Caco-2 (cell line): ENCODE results near the gene PLA2G10. TPM values are rescaled to one million over a fixed set of nuclear protein-coding genes. Genes with fewer than 3 reads are reported as not detected.

Experiments used
- BruUV-seq: library from RNA; stranded (reverse); fragments of 400-500 nt; replicated peaks from 2 replicates; lab custom pipeline; 2021; lab: Mats Ljungman, UMichigan
- CTCF ChIA-PET: fragments of 300-600 bp; sonication (Branson Sonifier 250); formaldehyde crosslinking; loops from one replicate; lab custom pipeline; 2022; ENCODE audit warnings: antibody characterized with exemption; lab: Charles Lee
- POLR2A ChIA-PET: fragments of 300-600 bp; sonication (Branson Sonifier 250); formaldehyde crosslinking; loops from one replicate; lab custom pipeline; 2022; ENCODE audit warnings: antibody characterized with exemption; lab: Charles Lee
- DNase-seq, 2 experiments: peaks; one replicate each; pipeline versions ENCODE4 v3.0.0 to v3.0.0-alpha.2; 2020 to 2022
- H3K27me3 ChIP-seq: replicated peaks from 2 replicates; pipeline ENCODE4 v1.6.0; 2011; ENCODE audit warnings: low read length; ENCODE audit not compliant: control insufficient read depth, insufficient read depth
- H3K36me3 ChIP-seq: 2 replicates; pipeline ENCODE4 v1.5.1; 2011; ENCODE audit warnings: low read length; ENCODE audit not compliant: control insufficient read depth, insufficient read depth
- H3K4me1 ChIP-seq: fragments of 250-450 bp; sonication (Bioruptor Pico); 2 replicates; pipeline ENCODE4 v1.5.1; 2020; ENCODE audit warnings: mild to moderate bottlenecking
- H3K4me3 ChIP-seq: 2 replicates; pipeline ENCODE4 v1.5.1; 2011; ENCODE audit warnings: low read depth, mild to moderate bottlenecking, control low read depth, low read length
- H3K9me3 ChIP-seq: fragments of 250-450 bp; sonication (Bioruptor Pico); 2 replicates; pipeline ENCODE4 v1.5.1; 2020; ENCODE audit warnings: mild to moderate bottlenecking, moderate library complexity
- H3K27ac Mint-ChIP-seq: one replicate; pipeline ENCODE4 v1.8.0; 2022; ENCODE audit warnings: mixed read lengths; ENCODE audit not compliant: unreplicated experiment
- H3K27me3 Mint-ChIP-seq: one replicate; pipeline ENCODE4 v1.8.0; 2022; ENCODE audit warnings: mixed read lengths; ENCODE audit not compliant: insufficient read depth, unreplicated experiment
- H3K36me3 Mint-ChIP-seq: one replicate; pipeline ENCODE4 v1.8.0; 2022; ENCODE audit warnings: mild to moderate bottlenecking, mixed read lengths; ENCODE audit not compliant: insufficient read depth, unreplicated experiment
- H3K4me1 Mint-ChIP-seq: one replicate; pipeline ENCODE4 v1.8.0; 2022; ENCODE audit warnings: low read depth, mixed read lengths; ENCODE audit not compliant: unreplicated experiment
- H3K4me3 Mint-ChIP-seq: one replicate; pipeline ENCODE4 v1.8.0; 2022; ENCODE audit warnings: mild to moderate bottlenecking, moderate library complexity, mixed read lengths; ENCODE audit not compliant: unreplicated experiment
- H3K9me3 Mint-ChIP-seq: one replicate; pipeline ENCODE4 v1.8.0; 2022; ENCODE audit warnings: mixed read lengths; ENCODE audit not compliant: unreplicated experiment
- CTCF ChIP-seq, 2 experiments: fragments of 200-600 bp in 1 of 2; IDR thresholded peaks; 1 replicate in 1 of 2; 2 replicates in 1 of 2; pipeline versions ENCODE4 v1.5.1 to v1.8.0; 2011 to 2022; ENCODE audit warnings: antibody characterized with exemption in 1 of 2, control low read depth in 1 of 2, inconsistent platforms in 1 of 2, low read depth in 1 of 2, low read length in 1 of 2, mild to moderate bottlenecking in 1 of 2, moderate library complexity in 1 of 2; ENCODE audit not compliant: insufficient read depth in 1 of 2, severe bottlenecking in 1 of 2, unreplicated experiment in 1 of 2
- intact Hi-C: fragments of 100-400 bp; cut with micrococcal nuclease; formaldehyde crosslinking; loops from one replicate; pipeline ENCODE4 v1.10.0; 2022; ENCODE audit not compliant: unreplicated experiment
- total RNA-seq: library from RNA; stranded (reverse); gene quantifications from 2 replicates; pipeline ENCODE4 v1.2.3, GENCODE V29; 2022

PLA2G10 gene
- total RNA-seq, 1 experiment from 2014 or later: 1.00 TPM

- Mint-ChIP-seq H3K9me3 (no peaks in the 10 kb centered on the region), H3K27me3 (no peaks in the 10 kb centered on the region), H3K4me1 (peaks cover 7% of the 10 kb centered on the region), H3K4me3 (no peak overlapping the region), H3K27ac (no peak overlapping the region), H3K36me3 (peaks cover 45% of the 10 kb centered on the region)
- BruUV-seq: no TSS peak
- ChIA-PET POLR2A (no interaction called here), CTCF (no interaction called here)
- Histone ChIP-seq H3K27me3 (no peaks in the 10 kb centered on the region; the same call in 1 of the 2 replicates), H3K9me3 (no peaks in the 10 kb centered on the region), H3K4me1 (peaks cover 5% of the 10 kb centered on the region; the same call in 1 of the 2 replicates), H3K4me3 (no peak overlapping the region), H3K36me3 (no peaks in the 10 kb centered on the region; the same call in 1 of the 2 replicates)
- no peak for TF ChIP-seq CTCF (IDR thresholded peaks at IDR 0.05; ENCODE audit: insufficient read depth in 1 of 2, low read depth in 1 of 2, low read length in 1 of 2, severe bottlenecking in 1 of 2, unreplicated experiment in 1 of 2)
- no peak for DNase-seq
- intact Hi-C loops: no loop called here
Measured at GRCh38 chr16:14627078-14627477, 67.0 kb downstream of the PLA2G10 start.

Other genes starting within 250 kb of the PLA2G10 start
- gene PARN, start 64.0 kb downstream of the PLA2G10 start, total RNA-seq: 27.1 and 30.7 TPM in 2 replicates
- gene BFAR, start 61.4 kb downstream of the PLA2G10 start, total RNA-seq: 41.3 and 42.7 TPM in 2 replicates
- 1.8 TPM in 1 of 2 replicates, not detected in the other for gene NPIPA3, start 9.1 kb upstream of the PLA2G10 start, total RNA-seq
- gene NPIPA2, start 48.2 kb upstream of the PLA2G10 start, total RNA-seq: 2.2 and 4.1 TPM in 2 replicates
- 128 and 138 TPM in 2 replicates for gene NOMO1, start 139.4 kb upstream of the PLA2G10 start, total RNA-seq
- gene NPIPA1, start 243.1 kb upstream of the PLA2G10 start, total RNA-seq: 91.0 and 93.1 TPM in 2 replicates